T-helper 1 cell (primary cell): ENCODE results near the gene WDR5.

Experiments used
- DNase-seq, 5 donors: peaks; one replicate each; pipeline ENCODE4 v3.0.0-alpha.2; 2012 to 2020

WDR5 gene

GRCh38 chr9:134159566-134160245, 23.8 kb downstream of the WDR5 start:
- no peak for DNase-seq

GRCh38 chr9:134161647-134162046, 25.8 kb downstream of the WDR5 start:
- DNase-seq: no peak

GRCh38 chr9:134162212-134162775, 26.4 kb downstream of the WDR5 start:
- no peak for DNase-seq

- peak in 1 of 5 donors; percentile 23 for DNase-seq
Observed at GRCh38 chr9:134162926-134163370, 27.1 kb downstream of the WDR5 start.

GRCh38 chr9:134163371-134164196, 27.7 kb downstream of the WDR5 start:
- DNase-seq: peak; percentile 44 to 81 (median 61)

- no peak for DNase-seq
Observed at GRCh38 chr9:134164879-134165278, 29.0 kb downstream of the WDR5 start.

GRCh38 chr9:134165357-134166315, 29.8 kb downstream of the WDR5 start:
- peak in 3 of 5 donors; percentile 25 to 61 (median 29) for DNase-seq

GRCh38 chr9:134166374-134166773, 30.5 kb downstream of the WDR5 start:
- DNase-seq: no peak

- DNase-seq: no peak
Observed at GRCh38 chr9:134167530-134167931, 31.6 kb downstream of the WDR5 start.

GRCh38 chr9:134168757-134169550, 33.1 kb downstream of the WDR5 start:
- DNase-seq: no peak

GRCh38 chr9:134169724-134170401, 34.0 kb downstream of the WDR5 start:
- no peak for DNase-seq

- no peak for DNase-seq
Observed at GRCh38 chr9:134170532-134171315, 34.8 kb downstream of the WDR5 start.

GRCh38 chr9:134171316-134172197, 35.7 kb downstream of the WDR5 start:
- DNase-seq: no peak

- DNase-seq: no peak
Observed at GRCh38 chr9:134172198-134173126, 36.6 kb downstream of the WDR5 start.

- DNase-seq: no peak
Observed at GRCh38 chr9:134173127-134174072, 37.5 kb downstream of the WDR5 start.

GRCh38 chr9:134174073-134174449, 38.2 kb downstream of the WDR5 start:
- DNase-seq: no peak
